ENCODE results near the gene DLGAP4. TPM values are rescaled to one million over a fixed set of nuclear protein-coding genes. Genes with fewer than 3 reads are reported as not detected.

DLGAP4 gene
- total and polyA plus RNA-seq, 9 of the 15 experiments (the other 6 are each of a cell fraction or from before 2014, with no cell fraction given) = 0.31 to 34.1 (median 4.5) TPM

DNA sequence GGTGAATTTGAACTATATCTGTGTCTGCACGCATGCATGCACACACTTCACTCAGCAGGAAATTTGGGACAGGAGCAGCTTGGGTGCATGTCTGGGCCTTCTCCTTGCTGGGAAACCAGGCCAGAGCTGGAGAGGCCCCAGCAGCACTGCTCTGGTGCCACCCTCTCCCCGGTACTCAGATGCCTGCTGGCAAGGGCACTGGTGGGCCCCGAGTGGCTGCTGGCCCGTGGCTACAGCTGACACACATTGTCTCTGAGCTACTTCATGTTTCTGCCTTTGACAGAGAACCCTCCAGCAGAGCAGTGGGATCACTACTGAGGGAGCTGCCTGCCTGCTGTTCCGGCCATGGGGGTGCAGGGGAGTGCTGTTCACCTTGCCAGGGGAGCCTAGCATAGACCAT is 37.5 kb downstream of the DLGAP4 start:
- POLR2A ChIA-PET = interaction anchor here (0.6 to 1.2 kb wide), 4 partner anchors 16 to 136 kb away, joined by 3 read pairs; no protein-coding TSS in a partner anchor
- FAIRE-seq = no peak
- Histone ChIP-seq H3K9me1 (ENCODE audit: control insufficient read depth, insufficient read depth, low read length) (peaks cover 4% of the 10 kb centered on the region), H3K9me3 (replicated peaks; ENCODE audit: control insufficient read depth, insufficient read depth, low read depth, low read length) (no peaks in the 10 kb centered on the region), H3K27ac (ENCODE audit: extremely low read depth, low read depth, low read length) (no peak overlapping the region), H3K4me3 (no peak overlapping the region), H3K79me2 (ENCODE audit: control insufficient read depth, insufficient read depth, low read length) (no peaks in the 10 kb centered on the region), H3K36me3 (ENCODE audit: control insufficient read depth, insufficient read depth, low read length) (no peaks in the 10 kb centered on the region), H3K9ac (ENCODE audit: insufficient read depth in 1 of 2, low read depth in 2 of 2, low read length in 2 of 2) (no peak overlapping the region), H3K27me3 (ENCODE audit: control insufficient read depth in 2 of 2, insufficient read depth in 2 of 2, low read length in 2 of 2) (peaks cover 0 to 35% of the 10 kb centered on the region in 2 experiments; a peak in 3 of 5 replicates), H3K4me1 (replicated peaks in 1 of 2; ENCODE audit: control insufficient read depth in 2 of 2, insufficient read depth in 2 of 2, low read length in 2 of 2) (peaks cover 0 to 12% of the 10 kb centered on the region in 2 experiments; a peak in 2 of 5 replicates), H4K20me1 (replicated peaks; ENCODE audit: control insufficient read depth, insufficient read depth, low read length) (peaks cover 18% of the 10 kb centered on the region; the same call in 1 of the 2 replicates), H2AFZ (ENCODE audit: low read depth, low read length) (no peak overlapping the region), H3K4me2 (ENCODE audit: insufficient read depth, low read length) (no peak overlapping the region)
- TF ChIP-seq OTX1 (CRISPR knock-in tag; IDR thresholded peaks at IDR 0.05) (no peak), DPF2 (IDR thresholded peaks at IDR 0.05) (no peak), SMAD4 (CRISPR knock-in tag; conservative IDR thresholded peaks at IDR 0.05) (no peak), POLR2AphosphoS2 (IDR thresholded peaks at IDR 0.05; ENCODE audit: low read length) (no peak), TBL1XR1 (IDR thresholded peaks at IDR 0.05; ENCODE audit: low read length in 2 of 2) (no peak), CBX5 (IDR thresholded peaks at IDR 0.05; ENCODE audit: borderline replicate concordance, low read depth) (no peak)
- no peak for ATAC-seq
- 0% methylated on average over 5 of the region's 5 CpGs for WGBS (ENCODE audit: insufficient coverage, low coverage, missing lambda C conversion rate)
- CTCF ChIA-PET (ENCODE audit: low intra/inter-chr PET ratio) = no interaction called here
- no TSS peak for BruUV-seq (replicated peaks)
- intact Hi-C loops (cut with micrococcal nuclease) (no loop called here), in situ Hi-C loops (cut with MboI) (no loop called here)
- no peak for DNase-seq (ENCODE audit: extremely low read depth in 1 of 4, low spot score in 3 of 4)

Measured in K562 (cell line).